Gastrocnemius medialis (tissue), 4 donors: ENCODE results near the gene ANKH. TPM values are rescaled to one million over a fixed set of nuclear protein-coding genes. Genes with fewer than 3 reads are reported as not detected.
"Not testable (repeated sequence)": the region's sequence is repeated elsewhere in the genome, so short reads cannot be mapped to it uniquely, and the experiment has no call there.

Experiments
- ATAC-seq, 2 donors: fragments of 150-250 bp; one replicate each; pipeline ENCODE4 v1.9.1; 2016
- DNase-seq, 2 donors: peaks; one replicate each; pipeline ENCODE4 v3.0.0-alpha.2; 2019
- H3K27ac ChIP-seq, 4 donors: fragments of 200-600 bp; sonication (generic); 1 replicate in 1 of 4; 2 replicates in 3 of 4; pipeline ENCODE4 v1.5.1; 2016 to 2018; ENCODE audit warnings: mild to moderate bottlenecking in 2 of 4, moderate library complexity in 1 of 4
- H3K27me3 ChIP-seq, 3 donors: fragments of 200-600 bp; sonication (generic) in 2 of 3; 1 replicate in 1 of 3; 2 replicates in 2 of 3; pipeline versions ENCODE4 v1.5.1 to v1.6.0; 2016 to 2019; ENCODE audit warnings: mild to moderate bottlenecking in 1 of 3, moderate library complexity in 1 of 3
- H3K36me3 ChIP-seq, 2 donors: fragments of 200-600 bp; sonication (generic) in 1 of 2; one replicate each; pipeline ENCODE4 v1.5.1; 2017 to 2018
- H3K4me1 ChIP-seq, 2 donors: fragments of 200-600 bp; sonication (generic) in 1 of 2; one replicate each; pipeline ENCODE4 v1.5.1; 2016 to 2017; ENCODE audit warnings: mild to moderate bottlenecking in 2 of 2
- H3K4me3 ChIP-seq, 4 donors: fragments of 200-600 bp; sonication (generic) in 3 of 4; 1 replicate in 1 of 4; 2 replicates in 3 of 4; pipeline ENCODE4 v1.5.1; 2016 to 2019; ENCODE audit warnings: mild to moderate bottlenecking in 2 of 4
- H3K9me3 ChIP-seq, 3 donors: fragments of 200-600 bp; sonication (generic) in 2 of 3; 1 replicate in 1 of 3; 2 replicates in 2 of 3; pipeline ENCODE4 v1.5.1; 2016 to 2019
- POLR2A ChIP-seq, 2 donors: fragments of 450-650 bp; IDR thresholded peaks; one replicate each; pipeline ENCODE4 v1.6.1; 2017; ENCODE audit warnings: antibody characterized with exemption in 2 of 2, mild to moderate bottlenecking in 2 of 2, moderate library complexity in 2 of 2
- in situ Hi-C, 4 donors: fragments of 200-750 bp; cut with MboI; loops; one replicate each; pipeline versions ENCODE4 v1.15.0 to v1.8.0; 2017; ENCODE audit warnings: low sequenced_read_pairs in 4 of 4
- intact Hi-C: fragments of 100-400 bp; cut with DNase I; formaldehyde crosslinking; loops from one replicate; pipeline ENCODE4 v1.15.1; 2023; ENCODE audit warnings: low total_unique reads
- total RNA-seq, 4 donors: library from RNA; depleted of rRNA; stranded (reverse); fragments of >200 nt; gene quantifications; one replicate each; pipeline versions ENCODE4 v1.1.0 to v1.2.3, GENCODE V29; 2016
- TF ChIP-seq, protein P1 (sequence below), 5 experiments: fragments of 450-650 bp in 3 of 5; fragments of 200-600 bp in 2 of 5; sonication (generic) in 2 of 5; IDR thresholded peaks in 4 of 5; conservative IDR thresholded peaks in 1 of 5; 1 replicate in 4 of 5; 2 replicates in 1 of 5; pipeline ENCODE4 v1.5.1; 2016 to 2019; ENCODE audit warnings: antibody characterized with exemption in 5 of 5, mild to moderate bottlenecking in 3 of 5, moderate library complexity in 3 of 5

Gene ANKH
- 10 to 100 TPM; 33.5 to 52.1 (median 36.0) TPM for total RNA-seq

DNA sequence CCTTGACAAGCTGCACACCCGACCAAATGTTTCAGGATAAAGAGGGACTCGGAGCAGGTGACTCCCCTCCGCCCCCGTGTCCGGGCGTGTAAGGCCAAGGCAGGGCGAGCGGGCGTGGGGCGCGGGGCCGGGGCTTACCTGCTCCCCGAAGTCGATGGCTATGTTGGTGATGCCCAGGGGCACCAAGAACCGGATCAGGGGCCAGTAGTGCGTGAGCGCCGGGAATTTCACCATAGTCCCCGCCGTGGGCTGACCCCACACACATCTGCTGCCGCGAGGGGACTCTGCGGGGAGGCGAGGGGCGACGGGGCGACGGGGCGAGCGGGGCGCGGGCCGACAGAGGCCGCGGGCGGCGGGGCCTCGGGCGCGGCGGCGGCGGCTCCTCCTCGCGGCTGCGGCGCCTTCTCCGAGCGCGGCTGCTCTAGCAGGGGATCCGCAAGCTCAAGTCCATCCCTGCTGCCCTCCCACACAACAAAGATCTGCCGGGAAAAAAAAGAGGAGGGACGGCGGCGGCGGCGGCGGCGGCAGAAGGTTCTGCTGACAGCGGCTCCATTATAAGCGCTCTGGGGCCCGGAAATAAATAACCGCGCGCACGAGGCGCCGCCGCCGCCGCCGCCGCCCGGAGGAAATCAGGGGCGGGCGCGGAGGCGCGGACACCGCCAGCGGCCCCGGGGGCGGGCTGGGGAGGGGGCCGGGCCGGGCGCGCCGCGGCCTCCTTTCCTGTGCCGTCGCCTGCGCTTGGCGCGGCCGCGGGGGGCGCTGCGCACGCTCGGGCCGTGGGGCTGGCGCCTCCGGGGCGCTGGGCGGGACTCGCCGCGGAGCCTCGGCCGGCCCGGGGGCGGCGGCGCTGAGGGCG lies at the start of gene ANKH:
ANKH (minus strand) TSS at position 565 of the 856 bp plus-strand sequence; CDS start at position 234, 331 bp downstream.
- DNase-seq (peak; percentile 38 to 74), ATAC-seq (peak; percentile 76 to 78)
- no peaks in the 10 kb centered on the region for H3K36me3 ChIP-seq
- peaks cover 14% of the 10 kb centered on the region in 2 donors for H3K4me1 ChIP-seq
- intact Hi-C loops (loop anchor here (1.0 to 5.0 kb wide), 5 partner anchors 117 to 207 kb away; partner anchors contain the start of gene OTULIN), in situ Hi-C loops (loop anchor here in 3 of 4 donors (10.0 to 25.0 kb wide), 2 partner anchors 133 to 134 kb away; no protein-coding TSS in a partner anchor)
- H3K9me3 ChIP-seq = no peaks in the 10 kb centered on the region
- H3K27ac ChIP-seq = peak within 1 kb of the TSS; percentile 89 to 94 (median 92)
- H3K4me3 ChIP-seq = peak within 1 kb of the TSS; percentile 69 to 88 (median 85)
- no peaks in the 10 kb centered on the region for H3K27me3 ChIP-seq
- TF ChIP-seq, protein P1, sequence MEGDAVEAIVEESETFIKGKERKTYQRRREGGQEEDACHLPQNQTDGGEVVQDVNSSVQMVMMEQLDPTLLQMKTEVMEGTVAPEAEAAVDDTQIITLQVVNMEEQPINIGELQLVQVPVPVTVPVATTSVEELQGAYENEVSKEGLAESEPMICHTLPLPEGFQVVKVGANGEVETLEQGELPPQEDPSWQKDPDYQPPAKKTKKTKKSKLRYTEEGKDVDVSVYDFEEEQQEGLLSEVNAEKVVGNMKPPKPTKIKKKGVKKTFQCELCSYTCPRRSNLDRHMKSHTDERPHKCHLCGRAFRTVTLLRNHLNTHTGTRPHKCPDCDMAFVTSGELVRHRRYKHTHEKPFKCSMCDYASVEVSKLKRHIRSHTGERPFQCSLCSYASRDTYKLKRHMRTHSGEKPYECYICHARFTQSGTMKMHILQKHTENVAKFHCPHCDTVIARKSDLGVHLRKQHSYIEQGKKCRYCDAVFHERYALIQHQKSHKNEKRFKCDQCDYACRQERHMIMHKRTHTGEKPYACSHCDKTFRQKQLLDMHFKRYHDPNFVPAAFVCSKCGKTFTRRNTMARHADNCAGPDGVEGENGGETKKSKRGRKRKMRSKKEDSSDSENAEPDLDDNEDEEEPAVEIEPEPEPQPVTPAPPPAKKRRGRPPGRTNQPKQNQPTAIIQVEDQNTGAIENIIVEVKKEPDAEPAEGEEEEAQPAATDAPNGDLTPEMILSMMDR (IDR thresholded peaks at IDR 0.05 in 4 of 5, conservative IDR thresholded peaks at IDR 0.05 in 1 of 5) = peak in 2 of 5 experiments; percentile 17 to 41
- TF ChIP-seq POLR2A (IDR thresholded peaks at IDR 0.05) = peak; percentile 58 to 59

DNA sequence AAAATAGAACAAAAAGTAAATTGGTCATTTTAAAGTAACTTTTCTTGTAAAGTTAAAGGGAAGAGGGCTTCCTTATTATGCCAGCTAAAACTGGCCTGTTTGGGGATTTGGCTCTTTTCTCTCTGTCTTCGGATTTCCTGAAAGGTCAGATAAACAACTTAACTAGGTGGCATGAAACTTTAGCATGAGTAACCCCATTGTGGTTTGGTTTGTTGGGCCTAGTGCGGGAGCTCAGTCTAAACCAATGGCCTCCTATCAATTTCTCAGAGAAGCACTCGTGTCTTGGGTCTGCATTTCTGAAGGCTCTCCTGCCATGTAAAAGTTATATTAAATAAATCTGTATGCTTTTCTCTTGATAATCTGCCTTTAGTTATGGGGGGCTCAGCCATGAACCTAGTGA lies 48.5 kb upstream of the ANKH start:
- Histone ChIP-seq H3K9me3 (no peaks in the 10 kb centered on the region), H3K4me3 (no peak overlapping the region), H3K36me3 (no peaks in the 10 kb centered on the region), H3K4me1 (no peaks in the 10 kb centered on the region), H3K27ac (no peak overlapping the region), H3K27me3 (no peaks in the 10 kb centered on the region)
- DNase-seq (no peak), ATAC-seq (no peak)
- TF ChIP-seq, protein P1 (IDR thresholded peaks at IDR 0.05 in 4 of 5, conservative IDR thresholded peaks at IDR 0.05 in 1 of 5) = no peak
- TF ChIP-seq POLR2A (IDR thresholded peaks at IDR 0.05) = no peak
- intact Hi-C loops = no loop called here
- in situ Hi-C loops = no loop called here

DNA sequence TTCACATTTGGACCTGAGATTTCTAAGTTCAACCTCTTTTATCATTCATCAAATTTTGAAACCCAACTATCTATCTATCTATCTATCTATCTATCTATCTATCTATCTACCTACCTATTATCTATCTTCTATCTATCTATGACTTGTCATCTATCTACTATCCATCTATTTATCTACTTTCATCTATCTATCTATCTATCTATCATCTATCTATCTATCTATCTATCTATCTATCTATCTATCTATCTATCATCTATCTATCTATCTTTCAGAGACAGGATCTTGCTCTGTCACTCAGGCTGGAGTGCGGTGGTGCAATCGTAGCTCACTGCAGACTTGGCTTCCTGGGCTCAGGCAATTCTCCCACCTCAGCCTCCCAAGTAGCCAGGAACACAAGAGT lies 47.5 kb upstream of the ANKH start:
- H3K36me3 ChIP-seq, H3K9me3 ChIP-seq, DNase-seq, H3K27me3 ChIP-seq, in situ Hi-C loops, H3K4me1 ChIP-seq, intact Hi-C loops, ATAC-seq, H3K27ac ChIP-seq, H3K4me3 ChIP-seq: not testable (repeated sequence)

DNA sequence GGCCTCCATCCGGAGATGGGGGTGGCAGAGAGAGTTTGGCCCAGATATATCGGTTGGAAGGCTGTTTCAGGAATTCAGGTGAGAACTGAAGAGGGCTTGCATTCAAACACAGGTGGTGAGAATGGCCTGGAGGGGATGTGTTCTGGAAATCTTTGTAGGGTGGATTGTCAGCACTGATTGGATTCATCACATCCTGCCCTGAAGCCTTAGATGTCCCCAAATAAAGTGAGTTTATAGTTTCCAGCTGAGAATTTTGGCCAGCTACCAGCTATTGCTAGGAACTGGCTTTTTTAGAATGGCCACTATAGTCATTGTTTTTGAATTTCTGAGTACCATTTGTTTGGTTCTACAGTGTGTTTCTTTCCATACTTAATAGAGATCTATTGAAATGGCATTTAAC lies 46.1 kb upstream of the ANKH start:
- no peaks in the 10 kb centered on the region for H3K27me3 ChIP-seq
- in situ Hi-C loops (no loop called here), intact Hi-C loops (no loop called here)
- H3K9me3 ChIP-seq = no peaks in the 10 kb centered on the region
- H3K27ac ChIP-seq = no peak overlapping the region
- no peak for ATAC-seq
- TF ChIP-seq, protein P1 (IDR thresholded peaks at IDR 0.05 in 4 of 5, conservative IDR thresholded peaks at IDR 0.05 in 1 of 5) = no peak
- TF ChIP-seq POLR2A (IDR thresholded peaks at IDR 0.05) = no peak
- no peak for DNase-seq
- no peaks in the 10 kb centered on the region for H3K4me1 ChIP-seq
- H3K4me3 ChIP-seq = no peak overlapping the region
- H3K36me3 ChIP-seq = no peaks in the 10 kb centered on the region

DNA sequence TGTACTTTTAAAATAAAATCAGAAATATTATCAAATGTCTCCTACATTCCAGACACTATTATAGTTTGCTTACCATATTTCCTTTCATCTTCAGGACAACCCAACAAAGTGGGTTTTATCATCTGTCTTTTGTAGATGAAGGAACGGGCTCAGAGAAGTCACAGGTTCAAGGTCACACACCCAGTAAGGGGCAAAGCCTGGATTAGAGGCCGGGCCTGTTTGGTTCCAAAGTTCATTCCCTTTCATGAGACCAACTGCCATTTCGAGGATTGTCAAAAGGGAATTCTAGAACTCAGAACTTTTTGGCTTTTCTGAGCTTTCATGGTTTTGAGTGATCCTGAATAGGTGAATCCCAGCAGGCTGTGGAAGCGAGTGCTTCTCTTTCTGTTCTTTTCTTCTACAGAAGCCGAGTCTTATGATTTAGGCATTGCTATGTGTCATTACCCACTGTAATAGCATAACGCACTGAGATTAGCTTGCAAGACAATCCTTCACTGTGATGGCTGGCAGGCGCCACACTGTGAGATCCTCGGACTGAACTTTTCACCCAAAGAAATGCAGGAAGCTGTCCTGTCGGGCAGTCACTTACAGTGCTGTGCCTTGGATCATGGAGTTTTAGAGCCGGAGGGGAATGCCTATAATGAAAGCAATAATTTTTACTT lies 43.8 kb upstream of the ANKH start:
- no peak overlapping the region for H3K27ac ChIP-seq
- no peaks in the 10 kb centered on the region for H3K4me1 ChIP-seq
- H3K4me3 ChIP-seq = no peak overlapping the region
- H3K9me3 ChIP-seq = no peaks in the 10 kb centered on the region
- intact Hi-C loops = no loop called here
- H3K36me3 ChIP-seq = no peaks in the 10 kb centered on the region
- in situ Hi-C loops = no loop called here
- TF ChIP-seq, protein P1 (IDR thresholded peaks at IDR 0.05 in 4 of 5, conservative IDR thresholded peaks at IDR 0.05 in 1 of 5) = no peak
- TF ChIP-seq POLR2A (IDR thresholded peaks at IDR 0.05) = no peak
- DNase-seq (no peak), ATAC-seq (no peak)
- H3K27me3 ChIP-seq = no peaks in the 10 kb centered on the region
